H9 (cell line): Measurements from ENCODE around the gene MRAP. TPM values are rescaled to one million over a fixed set of nuclear protein-coding genes. Genes with fewer than 3 reads are reported as not detected.

Experiments
- DNase-seq: peaks from one replicate; pipeline ENCODE4 v3.0.0-alpha.2; 2017
- H2AFZ ChIP-seq: one replicate; pipeline ENCODE4 v1.6.1; 2013; ENCODE audit warnings: mild to moderate bottlenecking, low read length, control low read depth, moderate library complexity
- H2AK5ac ChIP-seq: 2 replicates; pipeline ENCODE4 v1.6.1; 2013; ENCODE audit warnings: low read length, control low read depth, mixed read lengths; ENCODE audit not compliant: insufficient read length
- H2BK120ac ChIP-seq: one replicate; pipeline ENCODE4 v1.6.1; 2013; ENCODE audit warnings: low read depth, mild to moderate bottlenecking, low read length, control low read depth, inconsistent platforms; ENCODE audit not compliant: poor library complexity, severe bottlenecking
- H2BK12ac ChIP-seq: 2 replicates; pipeline ENCODE4 v1.6.1; 2013; ENCODE audit warnings: low read length, control low read depth, mixed read lengths, low read depth; ENCODE audit not compliant: insufficient read length
- H2BK15ac ChIP-seq: 2 replicates; pipeline ENCODE4 v1.6.1; 2013; ENCODE audit warnings: low read depth, low read length, control low read depth
- H2BK20ac ChIP-seq: one replicate; pipeline ENCODE4 v1.6.1; 2013; ENCODE audit warnings: low read depth, mild to moderate bottlenecking, low read length, control low read depth, inconsistent platforms; ENCODE audit not compliant: poor library complexity, severe bottlenecking
- H2BK5ac ChIP-seq: 2 replicates; pipeline ENCODE4 v1.6.1; 2013; ENCODE audit warnings: low read length, control low read depth, mixed read lengths; ENCODE audit not compliant: insufficient read length
- H3K14ac ChIP-seq: 2 replicates; pipeline ENCODE4 v1.6.1; 2013; ENCODE audit warnings: low read length, control low read depth; ENCODE audit not compliant: insufficient read depth
- H3K18ac ChIP-seq: 2 replicates; pipeline ENCODE4 v1.6.1; 2013; ENCODE audit warnings: low read depth, mild to moderate bottlenecking, mixed read lengths, low read length, control low read depth; ENCODE audit not compliant: insufficient read length
- H3K23ac ChIP-seq: 2 replicates; pipeline ENCODE4 v1.6.1; 2013; ENCODE audit warnings: low read length, control low read depth, mixed read lengths, low read depth; ENCODE audit not compliant: insufficient read length
- H3K23me2 ChIP-seq: 2 replicates; pipeline ENCODE4 v1.6.1; 2013; ENCODE audit warnings: low read depth, mild to moderate bottlenecking, mixed read lengths, low read length, control low read depth; ENCODE audit not compliant: insufficient read length, poor library complexity, severe bottlenecking
- H3K27ac ChIP-seq: 2 replicates; pipeline ENCODE4 v1.5.1; 2013; ENCODE audit warnings: low read length, control low read depth, mixed read lengths, low read depth; ENCODE audit not compliant: insufficient read length
- H3K27me3 ChIP-seq: 2 replicates; pipeline ENCODE4 v1.6.1; 2013; ENCODE audit warnings: low read length, control low read depth, inconsistent platforms; ENCODE audit not compliant: insufficient read depth
- H3K4ac ChIP-seq: 2 replicates; pipeline ENCODE4 v1.6.1; 2013; ENCODE audit warnings: low read depth, mild to moderate bottlenecking, control low read depth, inconsistent platforms, low read length, moderate library complexity
- H3K4me1 ChIP-seq: 2 replicates; pipeline ENCODE4 v1.6.1; 2013; ENCODE audit warnings: low read length, control low read depth, inconsistent platforms; ENCODE audit not compliant: insufficient read depth
- H3K4me2 ChIP-seq: 2 replicates; pipeline ENCODE4 v1.6.1; 2013; ENCODE audit warnings: low read length, control low read depth, mixed read lengths; ENCODE audit not compliant: insufficient read length, insufficient read depth
- H3K56ac ChIP-seq: 2 replicates; pipeline ENCODE4 v1.6.1; 2013; ENCODE audit warnings: low read depth, mild to moderate bottlenecking, mixed read lengths, low read length, control low read depth; ENCODE audit not compliant: insufficient read length
- H3K79me1 ChIP-seq: 2 replicates; pipeline ENCODE4 v1.6.1; 2013; ENCODE audit warnings: low read depth, mild to moderate bottlenecking, moderate library complexity, low read length, control low read depth, inconsistent platforms; ENCODE audit not compliant: insufficient read depth, poor library complexity, severe bottlenecking
- H3K79me2 ChIP-seq: 2 replicates; pipeline ENCODE4 v1.6.1; 2013; ENCODE audit warnings: low read length, control low read depth, inconsistent platforms; ENCODE audit not compliant: insufficient read depth
- H3K9ac ChIP-seq: 2 replicates; pipeline ENCODE4 v1.6.1; 2013; ENCODE audit warnings: low read length, control low read depth, mixed read lengths; ENCODE audit not compliant: insufficient read length; ENCODE audit errors: extremely low read depth
- H3K9me3 ChIP-seq: one replicate; pipeline ENCODE4 v1.6.1; 2013; ENCODE audit warnings: low read depth, low read length, inconsistent platforms; ENCODE audit not compliant: control insufficient read depth
- H3T11ph ChIP-seq: one replicate; pipeline ENCODE4 v1.6.1; 2013; ENCODE audit warnings: mild to moderate bottlenecking, low read length, control low read depth, inconsistent platforms
- H4K20me1 ChIP-seq: one replicate; pipeline ENCODE4 v1.6.1; 2013; ENCODE audit not compliant: control insufficient read depth, insufficient read length, insufficient read depth
- H4K5ac ChIP-seq: 2 replicates; pipeline ENCODE4 v1.6.1; 2013; ENCODE audit warnings: low read depth, mild to moderate bottlenecking, mixed read lengths, low read length, control low read depth; ENCODE audit not compliant: insufficient read length
- H4K8ac ChIP-seq: replicated peaks from 2 replicates; pipeline ENCODE4 v1.6.1; 2013; ENCODE audit warnings: low read length, control low read depth, mixed read lengths, low read depth; ENCODE audit not compliant: insufficient read length
- H4K91ac ChIP-seq: 2 replicates; pipeline ENCODE4 v1.6.1; 2013; ENCODE audit warnings: low read depth, mild to moderate bottlenecking, moderate library complexity, mixed read lengths, low read length, control low read depth; ENCODE audit not compliant: insufficient read length
- H3K27ac Mint-ChIP-seq, 3 experiments: 2 replicates in 2 of 3; 3 replicates in 1 of 3; pipeline ENCODE4 v1.8.0; 2020 to 2021; ENCODE audit warnings: mixed read lengths in 3 of 3, mild to moderate bottlenecking in 1 of 3, moderate library complexity in 1 of 3
- H3K27me3 Mint-ChIP-seq: 2 replicates; pipeline ENCODE4 v1.8.0; 2021; ENCODE audit warnings: low read depth, mild to moderate bottlenecking, moderate library complexity, mixed read lengths
- H3K36me3 Mint-ChIP-seq, 3 experiments: 2 replicates in 2 of 3; 3 replicates in 1 of 3; pipeline ENCODE4 v1.8.0; 2020 to 2021; ENCODE audit warnings: low read depth in 3 of 3, mixed read lengths in 3 of 3; ENCODE audit not compliant: insufficient read depth in 1 of 3
- H3K4me1 Mint-ChIP-seq, 2 experiments: 2 replicates each; pipeline ENCODE4 v1.8.0; 2020; ENCODE audit warnings: mixed read lengths in 2 of 2
- H3K4me3 Mint-ChIP-seq, 2 experiments: 2 replicates in 1 of 2; 3 replicates in 1 of 2; pipeline ENCODE4 v1.8.0; 2020 to 2021; ENCODE audit warnings: mild to moderate bottlenecking in 2 of 2, mixed read lengths in 2 of 2, moderate library complexity in 1 of 2
- H3K9me3 Mint-ChIP-seq, 2 experiments: 2 replicates in 1 of 2; 3 replicates in 1 of 2; pipeline ENCODE4 v1.8.0; 2020; ENCODE audit warnings: mild to moderate bottlenecking in 2 of 2, mixed read lengths in 2 of 2, moderate library complexity in 1 of 2
- WGBS: extraction: QIAGEN DNeasy Blood & Tissue Kit; methylation state at CpG from one replicate; pipeline ENCODE4 v1.1.7; 2013; ENCODE audit warnings: missing lambda C conversion rate, low lambda C conversion rate, mixed read lengths; ENCODE audit not compliant: insufficient read length; ENCODE audit errors: extremely low coverage; 5-methylcytosine and 5-hydroxymethylcytosine counted together
- total RNA-seq: library from RNA; stranded (reverse); gene quantifications from 2 replicates; pipeline ENCODE4 v1.2.1, GENCODE V29; 2021
- TF ChIP-seq, protein P1 (sequence below): fragments of 200-600 bp; sonication (generic); conservative IDR thresholded peaks from 3 replicates; pipeline ENCODE4 v1.8.0; 2021; ENCODE audit warnings: antibody characterized with exemption, mild to moderate bottlenecking

The MRAP gene
- total RNA-seq, 1 experiment from 2014 or later, result not detected

DNA sequence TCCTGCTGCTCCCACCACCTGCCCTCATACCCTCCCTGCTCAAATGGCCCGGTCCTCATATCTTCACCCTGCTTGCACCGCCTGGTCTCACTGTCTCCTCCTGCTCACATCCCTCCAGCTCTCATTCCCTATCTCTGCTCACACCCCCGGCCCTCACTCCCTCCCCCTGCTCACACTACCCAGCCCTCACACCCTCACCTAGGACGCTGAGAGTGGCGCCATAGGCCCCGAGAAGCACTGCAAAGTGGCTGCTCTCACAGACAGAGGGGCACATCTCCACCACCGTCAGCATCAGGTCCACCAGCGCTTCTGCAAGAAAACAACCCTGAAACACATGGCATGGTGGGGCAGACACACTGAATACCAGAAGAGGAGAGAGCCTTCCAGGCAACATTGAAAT lies 38.6 kb downstream of the MRAP start:
- Histone ChIP-seq H4K8ac (no peak overlapping the region), H4K5ac (no peak overlapping the region), H2BK5ac (no peak overlapping the region), H4K20me1 (no peaks in the 10 kb centered on the region), H3K9ac (no peak overlapping the region), H3K27ac (no peak overlapping the region), H3K4ac (no peak overlapping the region), H3K9me3 (no peaks in the 10 kb centered on the region), H2AFZ (no peak overlapping the region), H3K56ac (no peak overlapping the region), H3K14ac (no peak overlapping the region), H3T11ph (no peak overlapping the region), H3K27me3 (no peaks in the 10 kb centered on the region), H2BK120ac (no peak overlapping the region), H4K91ac (no peak overlapping the region), H3K4me2 (no peak overlapping the region), H3K79me2 (no peaks in the 10 kb centered on the region), H2BK20ac (no peak overlapping the region), H3K4me1 (no peaks in the 10 kb centered on the region), H3K23ac (no peak overlapping the region), H3K18ac (no peak overlapping the region), H3K79me1 (no peaks in the 10 kb centered on the region), H2AK5ac (no peak overlapping the region), H2BK12ac (no peak overlapping the region), H2BK15ac (no peak overlapping the region), H3K23me2 (no peaks in the 10 kb centered on the region)
- WGBS, result no CpG with 5 or more reads among the region's 8 CpGs
- Mint-ChIP-seq H3K4me3 (no peak overlapping the region), H3K9me3 (no peaks in the 10 kb centered on the region), H3K27me3 (no peaks in the 10 kb centered on the region), H3K4me1 (peaks cover 12 to 14% of the 10 kb centered on the region in 2 experiments), H3K27ac (peak overlapping the region; percentile 9 to 34 (median 13); a peak in 3 of 7 replicates), H3K36me3 (peaks cover 58 to 93% (median 85%) of the 10 kb centered on the region in 3 experiments; a peak in 6 of 7 replicates)
- TF ChIP-seq, protein P1, sequence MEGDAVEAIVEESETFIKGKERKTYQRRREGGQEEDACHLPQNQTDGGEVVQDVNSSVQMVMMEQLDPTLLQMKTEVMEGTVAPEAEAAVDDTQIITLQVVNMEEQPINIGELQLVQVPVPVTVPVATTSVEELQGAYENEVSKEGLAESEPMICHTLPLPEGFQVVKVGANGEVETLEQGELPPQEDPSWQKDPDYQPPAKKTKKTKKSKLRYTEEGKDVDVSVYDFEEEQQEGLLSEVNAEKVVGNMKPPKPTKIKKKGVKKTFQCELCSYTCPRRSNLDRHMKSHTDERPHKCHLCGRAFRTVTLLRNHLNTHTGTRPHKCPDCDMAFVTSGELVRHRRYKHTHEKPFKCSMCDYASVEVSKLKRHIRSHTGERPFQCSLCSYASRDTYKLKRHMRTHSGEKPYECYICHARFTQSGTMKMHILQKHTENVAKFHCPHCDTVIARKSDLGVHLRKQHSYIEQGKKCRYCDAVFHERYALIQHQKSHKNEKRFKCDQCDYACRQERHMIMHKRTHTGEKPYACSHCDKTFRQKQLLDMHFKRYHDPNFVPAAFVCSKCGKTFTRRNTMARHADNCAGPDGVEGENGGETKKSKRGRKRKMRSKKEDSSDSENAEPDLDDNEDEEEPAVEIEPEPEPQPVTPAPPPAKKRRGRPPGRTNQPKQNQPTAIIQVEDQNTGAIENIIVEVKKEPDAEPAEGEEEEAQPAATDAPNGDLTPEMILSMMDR, result no peak
- DNase-seq, result no peak
